Dendritic cell treated with granulocyte-macrophage colony-stimulating factor and Interleukin-4, amounts not matched to agents 40 ng/mL and 50 ng/mL, for 4 days (primary cell): ENCODE results near the gene ZNF559.
"Not testable (repeated sequence)": the region's sequence is repeated elsewhere in the genome, so short reads cannot be mapped to it uniquely, and the experiment has no call there.

ENCODE experiments used
- H3K27ac Mint-ChIP-seq: one replicate; pipeline ENCODE4 v1.8.0; 2022; ENCODE audit warnings: mild to moderate bottlenecking, mixed read lengths
- H3K27me3 Mint-ChIP-seq: one replicate; pipeline ENCODE4 v1.8.0; 2022; ENCODE audit warnings: mild to moderate bottlenecking, mixed read lengths
- H3K36me3 Mint-ChIP-seq: one replicate; pipeline ENCODE4 v1.8.0; 2022; ENCODE audit warnings: low read depth, mixed read lengths
- H3K4me1 Mint-ChIP-seq: one replicate; pipeline ENCODE4 v1.8.0; 2022; ENCODE audit warnings: low read depth, mixed read lengths
- H3K4me3 Mint-ChIP-seq: one replicate; pipeline ENCODE4 v1.8.0; 2022; ENCODE audit warnings: mild to moderate bottlenecking, moderate library complexity, mixed read lengths
- H3K9me3 Mint-ChIP-seq: one replicate; pipeline ENCODE4 v1.8.0; 2022; ENCODE audit warnings: mixed read lengths
- intact Hi-C: fragments of 100-400 bp; cut with micrococcal nuclease; formaldehyde crosslinking; loops from one replicate; pipeline ENCODE4 v1.15.0; 2022

ZNF559 gene

GRCh38 chr19:9323919-9324583 lies at the start of gene ZNF559:
ZNF559 (plus strand) TSS chr19:9324179; CDS start chr19:9338550, 14,371 bp downstream.
- peaks cover 67% of the 10 kb centered on the region for H3K36me3 Mint-ChIP-seq
- intact Hi-C loops, result loop anchor here (1.0 kb wide), 1 partner anchor 15 kb away; the partner anchor contains the start of gene ZNF699

GRCh38 chr19:9283485-9283884 lies 40.5 kb upstream of the ZNF559 start:
- peaks cover 72% of the 10 kb centered on the region for H3K9me3 Mint-ChIP-seq
- peak overlapping the region; percentile 52 for H3K4me3 Mint-ChIP-seq
- H3K27ac Mint-ChIP-seq, H3K36me3 Mint-ChIP-seq, H3K4me1 Mint-ChIP-seq, intact Hi-C loops: not testable (repeated sequence)
- H3K27me3 Mint-ChIP-seq, result peaks cover 11% of the 10 kb centered on the region

More at GRCh38 chr19:9323919-9324583, at the start of gene ZNF559:
- H3K9me3 Mint-ChIP-seq, result peaks cover 62% of the 10 kb centered on the region
- peaks cover 1% of the 10 kb centered on the region for H3K27me3 Mint-ChIP-seq
- H3K4me1 Mint-ChIP-seq, result peaks cover 17% of the 10 kb centered on the region
- peak within 1 kb of the TSS; percentile 92 for H3K27ac Mint-ChIP-seq
- peak within 1 kb of the TSS; percentile 93 for H3K4me3 Mint-ChIP-seq

- intact Hi-C loops, result no loop called here
- Mint-ChIP-seq H3K36me3 (peaks cover 43% of the 10 kb centered on the region), H3K9me3 (peaks cover 79% of the 10 kb centered on the region), H3K27me3 (no peaks in the 10 kb centered on the region), H3K27ac (no peak overlapping the region), H3K4me1 (no peaks in the 10 kb centered on the region), H3K4me3 (no peak overlapping the region)
Measured at GRCh38 chr19:9289231-9289884, 34.6 kb upstream of the ZNF559 start.

- intact Hi-C loops, result no loop called here
- H3K4me1 Mint-ChIP-seq, result no peaks in the 10 kb centered on the region
- H3K27me3 Mint-ChIP-seq, result no peaks in the 10 kb centered on the region
- peaks cover 95% of the 10 kb centered on the region for H3K9me3 Mint-ChIP-seq
- no peak overlapping the region for H3K4me3 Mint-ChIP-seq
- H3K27ac Mint-ChIP-seq, result no peak overlapping the region
- peaks cover 92% of the 10 kb centered on the region for H3K36me3 Mint-ChIP-seq
Measured at GRCh38 chr19:9295411-9295849, 28.5 kb upstream of the ZNF559 start.

- Mint-ChIP-seq H3K27ac (no peak overlapping the region), H3K4me3 (no peak overlapping the region), H3K4me1 (no peaks in the 10 kb centered on the region), H3K27me3 (no peaks in the 10 kb centered on the region), H3K9me3 (peaks cover 99% of the 10 kb centered on the region), H3K36me3 (peaks cover 98% of the 10 kb centered on the region)
- intact Hi-C loops, result no loop called here
Measured at GRCh38 chr19:9296336-9296735, 27.6 kb upstream of the ZNF559 start.

GRCh38 chr19:9306443-9306842 lies 17.5 kb upstream of the ZNF559 start:
- no peaks in the 10 kb centered on the region for H3K27me3 Mint-ChIP-seq
- no peak overlapping the region for H3K27ac Mint-ChIP-seq
- H3K9me3 Mint-ChIP-seq, result peaks cover 38% of the 10 kb centered on the region
- peaks cover 64% of the 10 kb centered on the region for H3K36me3 Mint-ChIP-seq
- H3K4me1 Mint-ChIP-seq, result peaks cover 22% of the 10 kb centered on the region
- intact Hi-C loops, result no loop called here
- no peak overlapping the region for H3K4me3 Mint-ChIP-seq

- Mint-ChIP-seq H3K4me3 (peak overlapping the region; percentile 92), H3K9me3 (peaks cover 31% of the 10 kb centered on the region), H3K36me3 (peaks cover 46% of the 10 kb centered on the region), H3K27me3 (no peaks in the 10 kb centered on the region), H3K27ac (peak overlapping the region; percentile 98), H3K4me1 (peaks cover 22% of the 10 kb centered on the region)
- intact Hi-C loops, result no loop called here
Measured at GRCh38 chr19:9308091-9308770, 15.7 kb upstream of the ZNF559 start.

- intact Hi-C loops, result loop anchor here (1.0 kb wide), 2 partner anchors 15 to 169 kb away; partner anchors contain the start of genes ZNF317 and ZNF559
- Mint-ChIP-seq H3K4me3 (peak within 1 kb of the TSS; percentile 92), H3K9me3 (peaks cover 32% of the 10 kb centered on the region), H3K4me1 (peaks cover 22% of the 10 kb centered on the region), H3K27me3 (peaks cover 2% of the 10 kb centered on the region), H3K36me3 (peaks cover 35% of the 10 kb centered on the region), H3K27ac (peak within 1 kb of the TSS; percentile 98)
Measured at GRCh38 chr19:9309139-9309973, 14.6 kb upstream of the ZNF559 start, which contains the start of gene ZNF699. ZNF699 (minus strand) TSS chr19:9309838; CDS start chr19:9305119, 4,719 bp downstream.

- peaks cover 35% of the 10 kb centered on the region for H3K9me3 Mint-ChIP-seq
- H3K36me3 Mint-ChIP-seq, result peaks cover 28% of the 10 kb centered on the region
- intact Hi-C loops, result loop anchor here (1.0 to 10.0 kb wide), 5 partner anchors 14 to 482 kb away; partner anchors contain the start of genes ZNF121, ZNF317, ZNF559 and ZNF561
- H3K27ac Mint-ChIP-seq, result peak overlapping the region; percentile 98
- peaks cover 4% of the 10 kb centered on the region for H3K27me3 Mint-ChIP-seq
- peak overlapping the region; percentile 92 for H3K4me3 Mint-ChIP-seq
- H3K4me1 Mint-ChIP-seq, result peaks cover 22% of the 10 kb centered on the region
Measured at GRCh38 chr19:9309974-9310446, 14.0 kb upstream of the ZNF559 start.

- Mint-ChIP-seq H3K4me3 (no peak overlapping the region), H3K27ac (no peak overlapping the region), H3K9me3 (peaks cover 67% of the 10 kb centered on the region), H3K27me3 (peaks cover 4% of the 10 kb centered on the region), H3K4me1 (peaks cover 2% of the 10 kb centered on the region), H3K36me3 (peaks cover 12% of the 10 kb centered on the region)
- intact Hi-C loops, result loop anchor here (5.0 to 10.0 kb wide), 3 partner anchors 271 to 479 kb away; partner anchors contain the start of genes ZNF121 and ZNF561
Measured at GRCh38 chr19:9313756-9314155, 10.2 kb upstream of the ZNF559 start.

- Mint-ChIP-seq H3K27me3 (peaks cover 1% of the 10 kb centered on the region), H3K27ac (no peak overlapping the region), H3K9me3 (peaks cover 69% of the 10 kb centered on the region), H3K4me3 (no peak overlapping the region), H3K36me3 (peaks cover 42% of the 10 kb centered on the region), H3K4me1 (peaks cover 17% of the 10 kb centered on the region)
- intact Hi-C loops, result no loop called here
Measured at GRCh38 chr19:9321338-9321737, 2.6 kb upstream of the ZNF559 start.

GRCh38 chr19:9321756-9322155 lies 2.2 kb upstream of the ZNF559 start:
- intact Hi-C loops, H3K4me3 Mint-ChIP-seq: not testable (repeated sequence)

GRCh38 chr19:9322201-9322600 lies 1.8 kb upstream of the ZNF559 start:
- H3K27ac Mint-ChIP-seq, H3K27me3 Mint-ChIP-seq, intact Hi-C loops, H3K4me3 Mint-ChIP-seq: not testable (repeated sequence)
- peaks cover 49% of the 10 kb centered on the region for H3K36me3 Mint-ChIP-seq
- peaks cover 63% of the 10 kb centered on the region for H3K9me3 Mint-ChIP-seq
- H3K4me1 Mint-ChIP-seq, result peaks cover 17% of the 10 kb centered on the region

More at GRCh38 chr19:9321756-9322155, 2.2 kb upstream of the ZNF559 start:
- H3K36me3 Mint-ChIP-seq, result peaks cover 44% of the 10 kb centered on the region
- H3K27ac Mint-ChIP-seq, H3K27me3 Mint-ChIP-seq: not testable (repeated sequence)
- peaks cover 17% of the 10 kb centered on the region for H3K4me1 Mint-ChIP-seq
- H3K9me3 Mint-ChIP-seq, result peaks cover 65% of the 10 kb centered on the region
